ENCODE measurements around the gene REPIN1.

REPIN1 gene

DNA sequence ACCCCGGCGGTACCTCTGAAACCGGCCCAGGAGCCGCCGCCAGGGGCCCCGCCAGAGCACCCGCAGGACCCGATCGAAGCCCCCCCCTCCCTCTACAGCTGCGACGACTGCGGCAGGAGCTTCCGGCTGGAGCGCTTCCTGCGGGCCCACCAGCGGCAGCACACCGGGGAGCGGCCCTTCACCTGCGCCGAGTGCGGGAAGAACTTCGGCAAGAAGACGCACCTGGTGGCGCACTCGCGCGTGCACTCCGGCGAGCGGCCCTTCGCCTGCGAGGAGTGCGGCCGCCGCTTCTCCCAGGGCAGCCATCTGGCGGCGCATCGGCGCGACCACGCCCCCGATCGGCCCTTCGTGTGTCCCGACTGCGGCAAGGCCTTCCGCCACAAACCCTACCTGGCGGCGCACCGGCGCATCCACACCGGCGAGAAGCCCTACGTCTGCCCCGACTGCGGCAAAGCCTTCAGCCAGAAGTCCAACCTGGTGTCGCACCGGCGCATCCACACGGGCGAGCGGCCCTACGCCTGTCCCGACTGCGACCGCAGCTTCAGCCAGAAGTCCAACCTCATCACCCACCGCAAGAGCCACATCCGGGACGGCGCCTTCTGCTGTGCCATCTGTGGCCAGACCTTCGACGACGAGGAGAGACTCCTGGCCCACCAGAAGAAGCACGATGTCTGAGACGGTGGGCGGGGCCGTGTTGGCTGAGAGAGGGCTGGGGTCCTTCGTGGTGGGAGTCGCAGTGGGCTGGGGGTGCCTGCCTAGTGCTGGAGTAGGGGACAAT lies 3.8 kb downstream of the REPIN1 start:
- Histone ChIP-seq H3K9me2 (replicated peaks; ENCODE audit: low read depth, low read length) (no peaks in the 10 kb centered on the region), H3K4me2 (ENCODE audit: low read depth, low read length, poor library complexity, severe bottlenecking) (peak overlapping the region; percentile 57), H4K20me1 (ENCODE audit: insufficient read depth, low read length, poor library complexity, severe bottlenecking) (peaks cover 53% of the 10 kb centered on the region), H3K4me1 (ENCODE audit: insufficient read depth, low read length, poor library complexity, severe bottlenecking) (peaks cover 37% of the 10 kb centered on the region), H3F3A (ENCODE audit: low read depth) (0 out of 2 replicates have a peak, but pooled peaks cover 4% of the 10 kb centered on the region), H3K4me3 (ENCODE audit: low read length, poor library complexity, severe bottlenecking) (peak overlapping the region; percentile 17), H3K79me2 (ENCODE audit: insufficient read depth, low read length) (peaks cover 71% of the 10 kb centered on the region), H3K36me3 (ENCODE audit: insufficient read depth, low read length) (peaks cover 19% of the 10 kb centered on the region; the same call in 1 of the 2 replicates), H3K27me3 (ENCODE audit: insufficient read depth, low read length, poor library complexity, severe bottlenecking) (peaks cover 6% of the 10 kb centered on the region), H3K9ac (ENCODE audit: low read depth, low read length, poor library complexity, severe bottlenecking) (peak overlapping the region; percentile 33), H2AFZ (ENCODE audit: low read length) (no peak overlapping the region), H3K9me3 (ENCODE audit: insufficient read depth, low read depth, low read length) (no peaks in the 10 kb centered on the region)
- TF ChIP-seq, protein P1, sequence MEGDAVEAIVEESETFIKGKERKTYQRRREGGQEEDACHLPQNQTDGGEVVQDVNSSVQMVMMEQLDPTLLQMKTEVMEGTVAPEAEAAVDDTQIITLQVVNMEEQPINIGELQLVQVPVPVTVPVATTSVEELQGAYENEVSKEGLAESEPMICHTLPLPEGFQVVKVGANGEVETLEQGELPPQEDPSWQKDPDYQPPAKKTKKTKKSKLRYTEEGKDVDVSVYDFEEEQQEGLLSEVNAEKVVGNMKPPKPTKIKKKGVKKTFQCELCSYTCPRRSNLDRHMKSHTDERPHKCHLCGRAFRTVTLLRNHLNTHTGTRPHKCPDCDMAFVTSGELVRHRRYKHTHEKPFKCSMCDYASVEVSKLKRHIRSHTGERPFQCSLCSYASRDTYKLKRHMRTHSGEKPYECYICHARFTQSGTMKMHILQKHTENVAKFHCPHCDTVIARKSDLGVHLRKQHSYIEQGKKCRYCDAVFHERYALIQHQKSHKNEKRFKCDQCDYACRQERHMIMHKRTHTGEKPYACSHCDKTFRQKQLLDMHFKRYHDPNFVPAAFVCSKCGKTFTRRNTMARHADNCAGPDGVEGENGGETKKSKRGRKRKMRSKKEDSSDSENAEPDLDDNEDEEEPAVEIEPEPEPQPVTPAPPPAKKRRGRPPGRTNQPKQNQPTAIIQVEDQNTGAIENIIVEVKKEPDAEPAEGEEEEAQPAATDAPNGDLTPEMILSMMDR (conservative IDR thresholded peaks at IDR 0.05; ENCODE audit: low read length): no peak
- no peak for TF ChIP-seq EZH2phosphoT487 (IDR thresholded peaks at IDR 0.05; ENCODE audit: borderline replicate concordance)

DNA sequence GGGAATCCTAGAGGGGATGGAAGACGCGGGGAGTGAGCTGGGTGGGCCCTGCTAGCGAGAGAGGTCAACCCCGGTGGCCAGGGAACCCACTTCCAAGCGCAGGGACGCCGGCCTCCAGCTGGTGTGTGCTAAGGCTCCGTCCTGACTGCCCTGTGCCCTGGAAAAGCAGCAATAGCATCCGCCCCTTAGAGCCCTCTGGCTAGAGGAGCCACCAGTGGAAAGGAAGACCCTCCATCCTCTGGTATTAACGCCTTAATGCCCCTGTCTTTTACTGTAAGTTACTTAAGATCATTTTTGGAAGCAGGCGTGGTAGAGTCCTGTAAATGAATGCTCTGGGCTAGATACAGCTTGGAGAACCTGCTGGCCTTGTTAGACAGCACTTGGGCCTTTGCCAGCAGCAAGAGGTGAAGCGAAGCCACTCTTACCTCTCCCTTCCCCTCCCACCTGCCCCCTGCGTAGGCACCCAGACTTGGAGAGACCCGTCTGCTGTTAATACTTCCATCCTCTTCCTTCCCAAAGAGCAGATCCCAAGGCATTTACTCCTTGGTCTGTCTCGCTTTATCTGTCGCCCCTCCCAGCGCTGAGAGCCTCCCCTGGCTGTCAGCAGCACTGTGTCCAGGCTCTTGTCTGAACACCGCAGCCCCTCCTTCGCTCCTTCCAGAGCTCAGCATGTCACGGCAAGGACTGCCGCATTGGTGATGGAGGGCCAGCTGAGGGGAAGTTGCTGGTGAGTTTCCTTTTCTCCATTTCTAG lies 4.6 kb downstream of the REPIN1 start:
- Histone ChIP-seq H3K4me1 (ENCODE audit: insufficient read depth, low read length, poor library complexity, severe bottlenecking) (peaks cover 41% of the 10 kb centered on the region), H4K20me1 (ENCODE audit: insufficient read depth, low read length, poor library complexity, severe bottlenecking) (peaks cover 54% of the 10 kb centered on the region), H3F3A (ENCODE audit: low read depth) (peaks cover 5% of the 10 kb centered on the region; the same call in 1 of the 2 replicates), H3K9ac (ENCODE audit: low read depth, low read length, poor library complexity, severe bottlenecking) (peak overlapping the region; percentile 33), H3K27me3 (ENCODE audit: insufficient read depth, low read length, poor library complexity, severe bottlenecking) (peaks cover 6% of the 10 kb centered on the region), H3K9me3 (ENCODE audit: insufficient read depth, low read depth, low read length) (no peaks in the 10 kb centered on the region), H3K4me3 (ENCODE audit: low read length, poor library complexity, severe bottlenecking) (peak overlapping the region; percentile 17), H3K79me2 (ENCODE audit: insufficient read depth, low read length) (peaks cover 71% of the 10 kb centered on the region), H3K4me2 (ENCODE audit: low read depth, low read length, poor library complexity, severe bottlenecking) (peak overlapping the region; percentile 57), H3K9me2 (replicated peaks; ENCODE audit: low read depth, low read length) (no peaks in the 10 kb centered on the region), H2AFZ (ENCODE audit: low read length) (no peak overlapping the region), H3K36me3 (ENCODE audit: insufficient read depth, low read length) (peaks cover 19% of the 10 kb centered on the region; the same call in 1 of the 2 replicates)
- TF ChIP-seq, protein P1 (conservative IDR thresholded peaks at IDR 0.05; ENCODE audit: low read length): no peak
- TF ChIP-seq EZH2phosphoT487 (IDR thresholded peaks at IDR 0.05; ENCODE audit: borderline replicate concordance): no peak

DNA sequence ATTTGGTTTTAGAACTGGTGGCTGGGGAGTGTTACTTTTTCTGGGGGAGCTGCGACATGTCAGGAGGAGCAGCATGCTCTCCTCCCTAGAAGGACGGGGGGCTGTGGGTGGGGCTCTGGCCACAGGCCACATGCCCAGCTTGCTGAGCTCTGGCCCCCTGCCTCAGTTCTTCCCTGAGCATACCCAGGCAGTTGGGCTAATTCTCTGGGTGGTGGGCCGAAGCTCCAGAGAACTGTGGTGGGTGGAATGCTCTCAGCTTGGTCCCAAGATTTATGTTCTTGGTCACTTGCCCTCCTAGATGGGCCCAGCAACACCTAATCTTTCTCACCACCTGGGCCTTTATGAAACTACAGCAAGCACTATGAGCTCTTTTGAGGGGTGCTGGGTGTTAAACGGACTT lies 5.4 kb downstream of the REPIN1 start:
- Histone ChIP-seq H3K9ac (ENCODE audit: low read depth, low read length, poor library complexity, severe bottlenecking) (peak overlapping the region; percentile 19), H3K27me3 (ENCODE audit: insufficient read depth, low read length, poor library complexity, severe bottlenecking) (peaks cover 3% of the 10 kb centered on the region), H3K36me3 (ENCODE audit: insufficient read depth, low read length) (peaks cover 19% of the 10 kb centered on the region; the same call in 1 of the 2 replicates), H3F3A (ENCODE audit: low read depth) (peaks cover 5% of the 10 kb centered on the region; the same call in 1 of the 2 replicates), H3K4me3 (ENCODE audit: low read length, poor library complexity, severe bottlenecking) (peak overlapping the region; percentile 11), H4K20me1 (ENCODE audit: insufficient read depth, low read length, poor library complexity, severe bottlenecking) (peaks cover 52% of the 10 kb centered on the region), H3K4me2 (ENCODE audit: low read depth, low read length, poor library complexity, severe bottlenecking) (peak overlapping the region; percentile 57), H3K9me2 (replicated peaks; ENCODE audit: low read depth, low read length) (no peaks in the 10 kb centered on the region), H3K4me1 (ENCODE audit: insufficient read depth, low read length, poor library complexity, severe bottlenecking) (peaks cover 45% of the 10 kb centered on the region), H3K9me3 (ENCODE audit: insufficient read depth, low read depth, low read length) (no peaks in the 10 kb centered on the region), H2AFZ (ENCODE audit: low read length) (no peak overlapping the region), H3K79me2 (ENCODE audit: insufficient read depth, low read length) (peaks cover 63% of the 10 kb centered on the region)
- no peak for TF ChIP-seq EZH2phosphoT487 (IDR thresholded peaks at IDR 0.05; ENCODE audit: borderline replicate concordance)
- TF ChIP-seq, protein P1 (conservative IDR thresholded peaks at IDR 0.05; ENCODE audit: low read length): no peak

All from Loucy (cell line).